ENCODE results near the gene FGF19. TPM values are rescaled to one million over a fixed set of nuclear protein-coding genes. Genes with fewer than 3 reads are reported as not detected.

FGF19 gene
- total RNA-seq, 1 donor from 2014 or later = not detected

DNA sequence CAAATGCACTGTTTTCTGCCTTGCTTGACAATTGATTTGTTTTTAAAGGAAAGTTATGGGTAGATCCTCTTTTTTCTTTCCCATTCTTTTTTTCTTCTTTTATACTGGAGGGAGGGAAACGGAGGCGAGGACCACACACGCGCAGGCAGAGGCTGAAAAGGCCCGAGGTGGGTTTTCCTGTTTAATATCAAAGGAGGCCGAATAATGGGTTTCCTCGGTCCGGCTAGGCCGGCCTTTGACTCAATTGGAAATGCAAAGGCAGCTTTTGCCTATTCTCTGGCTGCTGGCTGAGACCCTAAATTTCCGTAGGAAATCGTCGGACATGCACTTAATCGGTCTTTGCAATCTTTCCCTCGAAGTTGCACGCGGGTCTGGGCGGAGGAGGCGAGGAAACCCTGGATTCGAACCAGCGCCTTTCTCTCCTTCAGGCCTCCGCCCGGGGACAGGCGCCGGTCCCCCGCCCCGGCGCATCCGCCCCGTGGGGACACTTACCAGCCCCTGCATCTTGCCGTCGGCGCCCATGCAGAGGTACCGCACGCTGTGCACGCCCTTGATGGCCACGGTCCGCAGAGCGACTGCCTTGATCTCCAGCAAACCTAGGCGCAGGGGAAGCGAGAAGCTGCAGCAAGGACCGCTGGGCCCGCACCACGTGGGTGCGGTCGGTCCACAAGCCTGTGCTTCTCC lies 911 bp downstream of the FGF19 start:
- TF ChIP-seq, protein P1, sequence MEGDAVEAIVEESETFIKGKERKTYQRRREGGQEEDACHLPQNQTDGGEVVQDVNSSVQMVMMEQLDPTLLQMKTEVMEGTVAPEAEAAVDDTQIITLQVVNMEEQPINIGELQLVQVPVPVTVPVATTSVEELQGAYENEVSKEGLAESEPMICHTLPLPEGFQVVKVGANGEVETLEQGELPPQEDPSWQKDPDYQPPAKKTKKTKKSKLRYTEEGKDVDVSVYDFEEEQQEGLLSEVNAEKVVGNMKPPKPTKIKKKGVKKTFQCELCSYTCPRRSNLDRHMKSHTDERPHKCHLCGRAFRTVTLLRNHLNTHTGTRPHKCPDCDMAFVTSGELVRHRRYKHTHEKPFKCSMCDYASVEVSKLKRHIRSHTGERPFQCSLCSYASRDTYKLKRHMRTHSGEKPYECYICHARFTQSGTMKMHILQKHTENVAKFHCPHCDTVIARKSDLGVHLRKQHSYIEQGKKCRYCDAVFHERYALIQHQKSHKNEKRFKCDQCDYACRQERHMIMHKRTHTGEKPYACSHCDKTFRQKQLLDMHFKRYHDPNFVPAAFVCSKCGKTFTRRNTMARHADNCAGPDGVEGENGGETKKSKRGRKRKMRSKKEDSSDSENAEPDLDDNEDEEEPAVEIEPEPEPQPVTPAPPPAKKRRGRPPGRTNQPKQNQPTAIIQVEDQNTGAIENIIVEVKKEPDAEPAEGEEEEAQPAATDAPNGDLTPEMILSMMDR (IDR thresholded peaks at IDR 0.05) = no peak
- Mint-ChIP-seq H3K4me1 (ENCODE audit: unreplicated experiment) (peaks cover 32% of the 10 kb centered on the region), H3K4me3 (ENCODE audit: unreplicated experiment) (no peak overlapping the region), H3K27ac (ENCODE audit: unreplicated experiment) (no peak overlapping the region), H3K27me3 (ENCODE audit: unreplicated experiment) (peaks cover 42% of the 10 kb centered on the region), H3K9me3 (ENCODE audit: unreplicated experiment) (no peaks in the 10 kb centered on the region), H3K36me3 (ENCODE audit: unreplicated experiment) (no peaks in the 10 kb centered on the region)
- no peak for DNase-seq (ENCODE audit: extremely low spot score, unreplicated experiment)

DNA sequence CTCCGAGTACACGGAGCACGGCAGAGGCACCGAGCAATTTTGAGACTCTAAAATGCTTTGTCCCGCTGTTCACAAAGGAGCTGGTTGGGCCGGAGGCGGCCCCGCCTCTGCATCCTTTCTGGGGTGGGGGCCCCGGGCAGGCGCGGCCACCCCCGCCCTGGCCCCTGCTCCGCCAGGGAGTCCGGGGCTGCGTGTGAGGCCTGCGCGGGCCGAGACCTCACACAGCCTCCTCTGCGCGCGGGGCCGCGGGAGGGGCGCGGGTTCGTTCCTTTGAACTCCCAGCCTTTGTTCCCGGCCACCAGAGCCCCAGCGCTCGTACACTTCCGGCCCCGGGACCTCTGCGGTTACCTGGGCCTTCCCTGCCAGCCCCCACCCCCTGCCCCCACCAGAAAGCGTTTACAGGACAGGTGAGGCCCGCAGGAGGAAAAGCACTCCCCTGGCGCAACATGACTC lies 1.6 kb downstream of the FGF19 start:
- no peaks in the 10 kb centered on the region for H3K36me3 Mint-ChIP-seq (ENCODE audit: unreplicated experiment)
- H3K4me3 Mint-ChIP-seq (ENCODE audit: unreplicated experiment) = no peak overlapping the region
- H3K27ac Mint-ChIP-seq (ENCODE audit: unreplicated experiment) = no peak overlapping the region
- TF ChIP-seq, protein P1 (IDR thresholded peaks at IDR 0.05) = no peak
- peaks cover 41% of the 10 kb centered on the region for H3K27me3 Mint-ChIP-seq (ENCODE audit: unreplicated experiment)
- DNase-seq (ENCODE audit: extremely low spot score, unreplicated experiment) = no peak
- H3K4me1 Mint-ChIP-seq (ENCODE audit: unreplicated experiment) = peaks cover 32% of the 10 kb centered on the region
- no peaks in the 10 kb centered on the region for H3K9me3 Mint-ChIP-seq (ENCODE audit: unreplicated experiment)

DNA sequence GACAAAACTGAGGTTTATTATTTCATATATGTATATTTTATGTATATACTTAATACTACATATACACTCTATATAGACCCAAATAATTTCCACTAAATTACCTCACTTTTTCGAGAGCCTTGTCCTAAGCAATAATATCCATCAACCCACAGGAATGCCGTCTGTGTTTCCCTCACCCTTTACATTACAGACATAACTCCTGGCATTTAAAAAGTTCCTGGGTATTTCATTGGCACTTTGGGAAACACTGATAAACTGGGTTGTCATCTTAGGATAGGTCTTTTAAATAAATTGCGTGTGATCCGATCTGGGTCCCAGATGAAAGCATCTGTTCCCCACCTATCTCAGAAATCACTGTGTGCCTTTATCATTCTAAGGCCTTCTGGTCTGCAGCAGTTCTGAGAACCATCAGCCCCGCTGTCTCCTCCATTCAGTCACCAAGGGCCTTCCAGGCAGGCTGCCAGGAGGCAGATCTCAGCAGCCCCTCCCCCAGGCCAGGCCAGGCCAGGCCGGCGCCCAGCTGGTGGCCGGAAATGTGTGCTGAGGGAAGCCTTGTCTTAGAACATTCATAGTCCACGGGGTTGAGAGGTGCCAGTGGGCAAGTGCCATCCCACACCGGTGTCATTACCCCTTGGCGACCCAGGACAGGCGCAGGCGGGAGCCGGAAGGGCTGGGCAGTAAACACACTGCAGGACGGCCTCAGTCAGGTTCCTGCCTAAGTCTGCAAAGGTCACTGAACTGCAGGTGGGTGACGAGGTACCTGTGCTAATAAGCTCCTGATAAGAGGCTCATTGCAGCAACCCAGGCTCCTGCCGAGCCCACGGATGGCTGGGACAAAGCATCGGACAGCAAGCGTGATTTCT lies 3.3 kb downstream of the FGF19 start:
- H3K4me1 Mint-ChIP-seq (ENCODE audit: unreplicated experiment) = peaks cover 28% of the 10 kb centered on the region
- no peak overlapping the region for H3K4me3 Mint-ChIP-seq (ENCODE audit: unreplicated experiment)
- peaks cover 33% of the 10 kb centered on the region for H3K27me3 Mint-ChIP-seq (ENCODE audit: unreplicated experiment)
- no peaks in the 10 kb centered on the region for H3K9me3 Mint-ChIP-seq (ENCODE audit: unreplicated experiment)
- peak; percentile 91 for DNase-seq (ENCODE audit: extremely low spot score, unreplicated experiment)
- H3K27ac Mint-ChIP-seq (ENCODE audit: unreplicated experiment) = peak overlapping the region; percentile 46
- TF ChIP-seq, protein P1 (IDR thresholded peaks at IDR 0.05) = no peak
- H3K36me3 Mint-ChIP-seq (ENCODE audit: unreplicated experiment) = no peaks in the 10 kb centered on the region

DNA sequence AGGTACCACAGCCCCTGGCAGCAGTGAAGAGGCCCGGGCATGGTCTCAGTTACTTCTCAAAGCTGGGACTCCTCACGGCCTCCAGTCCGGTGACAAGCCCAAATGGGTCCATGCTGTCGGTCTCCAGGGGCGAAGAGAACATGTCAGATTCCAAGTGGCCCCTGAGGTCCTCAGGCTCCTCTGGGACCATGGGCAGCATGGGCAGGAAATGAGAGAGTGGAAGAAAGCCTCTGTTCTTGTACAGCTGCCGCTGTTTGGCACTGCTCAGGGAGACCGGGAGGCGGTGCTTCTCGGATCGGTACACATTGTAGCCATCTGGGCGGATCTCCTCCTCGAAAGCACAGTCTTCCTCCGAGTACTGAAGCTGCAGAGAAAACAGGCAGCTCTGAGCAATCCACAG lies 4.6 kb downstream of the FGF19 start:
- peaks cover 25% of the 10 kb centered on the region for H3K4me1 Mint-ChIP-seq (ENCODE audit: unreplicated experiment)
- H3K36me3 Mint-ChIP-seq (ENCODE audit: unreplicated experiment) = no peaks in the 10 kb centered on the region
- TF ChIP-seq, protein P1 (IDR thresholded peaks at IDR 0.05) = no peak
- peaks cover 36% of the 10 kb centered on the region for H3K27me3 Mint-ChIP-seq (ENCODE audit: unreplicated experiment)
- no peak overlapping the region for H3K27ac Mint-ChIP-seq (ENCODE audit: unreplicated experiment)
- H3K9me3 Mint-ChIP-seq (ENCODE audit: unreplicated experiment) = no peaks in the 10 kb centered on the region
- H3K4me3 Mint-ChIP-seq (ENCODE audit: unreplicated experiment) = no peak overlapping the region
- no peak for DNase-seq (ENCODE audit: extremely low spot score, unreplicated experiment)

DNA sequence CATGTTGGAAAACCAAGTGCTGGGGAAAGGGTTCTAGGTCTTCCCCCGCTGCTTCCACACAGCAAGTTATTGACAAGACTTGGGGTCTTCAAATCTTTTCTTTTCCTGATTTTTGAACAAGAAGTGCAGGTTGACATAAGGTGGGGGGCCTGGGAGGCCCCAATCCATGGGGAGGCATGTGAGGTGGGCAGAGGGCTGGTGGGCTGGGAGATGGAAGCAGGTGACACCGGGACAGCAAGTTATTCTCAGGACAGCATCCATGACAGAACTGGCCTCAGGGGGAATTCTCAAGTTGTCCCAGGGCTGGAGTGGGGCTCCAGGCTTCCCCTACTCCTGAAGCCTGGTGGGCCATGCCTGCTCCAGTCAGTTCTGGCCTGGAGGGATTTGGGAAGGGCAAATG lies 5.5 kb downstream of the FGF19 start:
- H3K36me3 Mint-ChIP-seq (ENCODE audit: unreplicated experiment) = no peaks in the 10 kb centered on the region
- no peak overlapping the region for H3K4me3 Mint-ChIP-seq (ENCODE audit: unreplicated experiment)
- no peak overlapping the region for H3K27ac Mint-ChIP-seq (ENCODE audit: unreplicated experiment)
- H3K4me1 Mint-ChIP-seq (ENCODE audit: unreplicated experiment) = peaks cover 25% of the 10 kb centered on the region
- peaks cover 38% of the 10 kb centered on the region for H3K27me3 Mint-ChIP-seq (ENCODE audit: unreplicated experiment)
- TF ChIP-seq, protein P1 (IDR thresholded peaks at IDR 0.05) = no peak
- no peaks in the 10 kb centered on the region for H3K9me3 Mint-ChIP-seq (ENCODE audit: unreplicated experiment)
- DNase-seq (ENCODE audit: extremely low spot score, unreplicated experiment) = no peak

All from osteocyte (in vitro differentiated cells).